Measurements from ENCODE around the gene TK2.

TK2 gene

GRCh38 chr16:66549284-66550131 lies at the start of gene TK2:
TK2 (minus strand) TSS chr16:66550122; CDS start chr16:66550061, 61 bp downstream.
- peak; percentile 38; the same call in 1 of the 2 replicates for TF ChIP-seq CTCF (IDR thresholded peaks at IDR 0.05)

- TF ChIP-seq CTCF (IDR thresholded peaks at IDR 0.05): no peak
Observed at GRCh38 chr16:66598111-66598510, 48.2 kb upstream of the TK2 start.

GRCh38 chr16:66596986-66597848 lies 47.3 kb upstream of the TK2 start:
- no peak for TF ChIP-seq CTCF (IDR thresholded peaks at IDR 0.05)

GRCh38 chr16:66594739-66595138 lies 44.8 kb upstream of the TK2 start:
- TF ChIP-seq CTCF (IDR thresholded peaks at IDR 0.05): no peak

GRCh38 chr16:66592814-66593213 lies 42.9 kb upstream of the TK2 start:
- no peak for TF ChIP-seq CTCF (IDR thresholded peaks at IDR 0.05)

- no peak for TF ChIP-seq CTCF (IDR thresholded peaks at IDR 0.05)
Observed at GRCh38 chr16:66592241-66592640, 42.3 kb upstream of the TK2 start.

- TF ChIP-seq CTCF (IDR thresholded peaks at IDR 0.05): no peak
Observed at GRCh38 chr16:66591018-66591417, 41.1 kb upstream of the TK2 start.
